Measurements from ENCODE around the gene CABLES2. TPM values are rescaled to one million over a fixed set of nuclear protein-coding genes. Genes with fewer than 3 reads are reported as not detected.

CABLES2 gene
- total and polyA plus RNA-seq, 2 of the 4 experiments (the other 2 are of a cell fraction): 1.4 to 5.1 TPM

- no peaks in the 10 kb centered on the region for H3K79me1 ChIP-seq (ENCODE audit: low read depth in 1 of 2, low read length in 2 of 2)
- no peak overlapping the region for H3K23ac ChIP-seq (ENCODE audit: low read depth, low read length)
- H3K36me3 ChIP-seq (ENCODE audit: control insufficient read depth, insufficient read depth, low read length): no peaks in the 10 kb centered on the region
- H3K4me3 ChIP-seq (ENCODE audit: insufficient read depth, low read depth, low read length): no peak overlapping the region
- H4K91ac ChIP-seq (ENCODE audit: insufficient read depth, low read depth, low read length): no peak overlapping the region
- no peak overlapping the region for H2BK15ac ChIP-seq (ENCODE audit: low read depth, low read length)
- WGBS, 2 experiments (ENCODE audit: extremely low coverage in 2 of 2, insufficient read length in 1 of 2): no CpG with 5 or more reads among the region's 14 CpGs
- no peak overlapping the region for H3K9ac ChIP-seq (ENCODE audit: low read depth, low read length)
- ChIA-PET POLR2A (ENCODE audit: unreplicated experiment) (no interaction called here), CTCF (no interaction called here)
- no peak overlapping the region for H2AFZ ChIP-seq (replicated peaks; ENCODE audit: low read length, poor library complexity)
- H2AK9ac ChIP-seq (replicated peaks; ENCODE audit: low read depth, low read length, poor library complexity): no peak overlapping the region
- dilution Hi-C loops (cut with HindIII; ENCODE audit: low sequenced_read_pairs, unreplicated experiment) (no loop called here), intact Hi-C loops (cut with micrococcal nuclease) (no loop called here), in situ Hi-C loops (cut with MboI; ENCODE audit: low sequenced_read_pairs) (no loop called here)
- no peaks in the 10 kb centered on the region for H3K4me1 ChIP-seq (ENCODE audit: control insufficient read depth, insufficient read depth, low read length)
- no peak overlapping the region for H2BK20ac ChIP-seq (ENCODE audit: low read depth, low read length)
- no peak overlapping the region for H3K18ac ChIP-seq (ENCODE audit: low read depth, low read length)
- no peak for ATAC-seq (ENCODE audit: low read depth)
- H2BK120ac ChIP-seq (ENCODE audit: low read depth, low read length): no peak overlapping the region
- no peak overlapping the region for H3K27ac ChIP-seq (ENCODE audit: insufficient read depth, low read length)
- no peak for TF ChIP-seq RCOR1 (IDR thresholded peaks at IDR 0.05; ENCODE audit: insufficient replicate concordance, low read length)
- TF ChIP-seq MAFK (IDR thresholded peaks at IDR 0.05; ENCODE audit: low read depth, low read length): no peak
- no peak for TF ChIP-seq SMC3 (IDR thresholded peaks at IDR 0.05; ENCODE audit: low read depth, low read length)
- TF ChIP-seq NFE2L2 (IDR thresholded peaks at IDR 0.05; ENCODE audit: low read depth, low read length): no peak
- no peak for TF ChIP-seq FOS (IDR thresholded peaks at IDR 0.05; ENCODE audit: low read depth, low read length)
- no peak for TF ChIP-seq RFX5 (IDR thresholded peaks at IDR 0.05; ENCODE audit: low read depth, low read length)
- TF ChIP-seq ELK1 (IDR thresholded peaks at IDR 0.05; ENCODE audit: borderline replicate concordance, low read depth, low read length): no peak
- no peak for TF ChIP-seq RAD21 (IDR thresholded peaks at IDR 0.05; ENCODE audit: low read length)
- TF ChIP-seq, protein P1, sequence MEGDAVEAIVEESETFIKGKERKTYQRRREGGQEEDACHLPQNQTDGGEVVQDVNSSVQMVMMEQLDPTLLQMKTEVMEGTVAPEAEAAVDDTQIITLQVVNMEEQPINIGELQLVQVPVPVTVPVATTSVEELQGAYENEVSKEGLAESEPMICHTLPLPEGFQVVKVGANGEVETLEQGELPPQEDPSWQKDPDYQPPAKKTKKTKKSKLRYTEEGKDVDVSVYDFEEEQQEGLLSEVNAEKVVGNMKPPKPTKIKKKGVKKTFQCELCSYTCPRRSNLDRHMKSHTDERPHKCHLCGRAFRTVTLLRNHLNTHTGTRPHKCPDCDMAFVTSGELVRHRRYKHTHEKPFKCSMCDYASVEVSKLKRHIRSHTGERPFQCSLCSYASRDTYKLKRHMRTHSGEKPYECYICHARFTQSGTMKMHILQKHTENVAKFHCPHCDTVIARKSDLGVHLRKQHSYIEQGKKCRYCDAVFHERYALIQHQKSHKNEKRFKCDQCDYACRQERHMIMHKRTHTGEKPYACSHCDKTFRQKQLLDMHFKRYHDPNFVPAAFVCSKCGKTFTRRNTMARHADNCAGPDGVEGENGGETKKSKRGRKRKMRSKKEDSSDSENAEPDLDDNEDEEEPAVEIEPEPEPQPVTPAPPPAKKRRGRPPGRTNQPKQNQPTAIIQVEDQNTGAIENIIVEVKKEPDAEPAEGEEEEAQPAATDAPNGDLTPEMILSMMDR (conservative IDR thresholded peaks at IDR 0.05; ENCODE audit: low read depth, low read length): no peak
- TF ChIP-seq POLR2A (IDR thresholded peaks at IDR 0.05; ENCODE audit: low read depth, low read length): no peak
- no peak for TF ChIP-seq BHLHE40 (IDR thresholded peaks at IDR 0.05; ENCODE audit: low read depth, low read length)
- H3K27me3 ChIP-seq (ENCODE audit: control insufficient read depth, insufficient read depth, low read length): peaks cover 34% of the 10 kb centered on the region; the same call in 1 of the 2 replicates
- no peaks in the 10 kb centered on the region for H4K20me1 ChIP-seq (ENCODE audit: insufficient read depth, low read length)
- no peak overlapping the region for H3K56ac ChIP-seq (ENCODE audit: extremely low read depth, insufficient read depth, low read length)
- H4K8ac ChIP-seq (ENCODE audit: low read depth in 2 of 2, low read length in 2 of 2): no peak overlapping the region
- DNase-seq: no peak
- H3K4me2 ChIP-seq (ENCODE audit: low read depth, low read length): no peak overlapping the region
- BruUV-seq (replicated peaks): no TSS peak
- H3K4ac ChIP-seq (ENCODE audit: low read depth, low read length): no peak overlapping the region
- no peaks in the 10 kb centered on the region for H3K9me1 ChIP-seq (ENCODE audit: insufficient read depth, low read length)
- no peak overlapping the region for H2AK5ac ChIP-seq (ENCODE audit: low read depth, low read length)
- H2BK5ac ChIP-seq (ENCODE audit: low read depth, low read length, poor library complexity, severe bottlenecking): no peak overlapping the region
- peaks cover 2% of the 10 kb centered on the region; the same call in 1 of the 2 replicates for H3K9me3 ChIP-seq (ENCODE audit: control insufficient read depth, insufficient read depth, low read length)
- H4K5ac ChIP-seq (ENCODE audit: low read depth, low read length): no peak overlapping the region
- no peak overlapping the region for H3K14ac ChIP-seq (replicated peaks; ENCODE audit: low read depth, low read length)
Observed at GRCh38 chr20:62448788-62449187, 41.7 kb upstream of the CABLES2 start.

Data from IMR-90 (cell line).